Measurements from ENCODE around the gene TIPRL. TPM values are rescaled to one million over a fixed set of nuclear protein-coding genes. Genes with fewer than 3 reads are reported as not detected.

The TIPRL gene
- total and polyA plus RNA-seq, 2 donors (not counting 1 experiment from before 2014, with no cell fraction given): 5.1 to 24.9 TPM

DNA sequence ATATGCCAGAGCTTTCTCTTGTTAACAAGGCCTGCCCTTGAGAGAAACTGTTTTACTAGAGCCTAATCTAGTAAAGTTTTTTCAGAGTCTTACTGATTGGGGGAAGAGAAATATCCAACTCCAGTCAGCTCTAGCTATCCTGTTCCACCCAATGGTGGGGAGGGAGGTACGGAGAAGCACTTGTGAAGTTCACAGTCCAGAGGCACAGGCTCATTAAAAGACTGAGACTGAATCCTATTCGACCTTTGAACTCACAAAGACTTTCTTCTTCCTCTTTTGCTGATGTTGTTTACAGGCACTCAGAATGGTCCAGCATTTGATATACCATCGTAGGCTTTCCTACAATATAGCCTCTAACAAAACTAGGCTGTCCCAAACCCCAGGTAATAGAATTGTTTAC, 31.6 kb downstream of the TIPRL start:
- H3K27me3 Mint-ChIP-seq: no peaks in the 10 kb centered on the region
- no peaks in the 10 kb centered on the region for H3K4me1 ChIP-seq (ENCODE audit: control insufficient read depth in 2 of 2, insufficient read depth in 2 of 2, low read length in 2 of 2)
- no peak overlapping the region for H3K4me3 Mint-ChIP-seq
- peaks cover 10% of the 10 kb centered on the region for H3K9me3 Mint-ChIP-seq (ENCODE audit: insufficient read depth)
- no peaks in the 10 kb centered on the region for H3K79me2 ChIP-seq (ENCODE audit: control insufficient read depth, insufficient read depth, low read length)
- CTCF ChIA-PET: no interaction called here
- intact Hi-C loops (cut with micrococcal nuclease): no loop called here
- H3K27me3 ChIP-seq (replicated peaks in 1 of 4; ENCODE audit: control extremely low read depth in 1 of 4, control insufficient read depth in 3 of 4, insufficient read depth in 4 of 4, low read length in 3 of 4): peaks cover 0 to 4% (median 0%) of the 10 kb centered on the region in 4 experiments
- ATAC-seq (ENCODE audit: low read depth) (no peak), DNase-seq (no peak)
- H3K9ac ChIP-seq (ENCODE audit: low read length): no peak overlapping the region
- POLR2A ChIA-PET: no interaction called here
- no peaks in the 10 kb centered on the region for H4K20me1 ChIP-seq (ENCODE audit: control insufficient read depth, insufficient read depth, low read length, poor library complexity, severe bottlenecking)
- H2AFZ ChIP-seq (ENCODE audit: insufficient read depth, low read depth, low read length, poor library complexity, severe bottlenecking): no peak overlapping the region
- TF ChIP-seq, protein P1, sequence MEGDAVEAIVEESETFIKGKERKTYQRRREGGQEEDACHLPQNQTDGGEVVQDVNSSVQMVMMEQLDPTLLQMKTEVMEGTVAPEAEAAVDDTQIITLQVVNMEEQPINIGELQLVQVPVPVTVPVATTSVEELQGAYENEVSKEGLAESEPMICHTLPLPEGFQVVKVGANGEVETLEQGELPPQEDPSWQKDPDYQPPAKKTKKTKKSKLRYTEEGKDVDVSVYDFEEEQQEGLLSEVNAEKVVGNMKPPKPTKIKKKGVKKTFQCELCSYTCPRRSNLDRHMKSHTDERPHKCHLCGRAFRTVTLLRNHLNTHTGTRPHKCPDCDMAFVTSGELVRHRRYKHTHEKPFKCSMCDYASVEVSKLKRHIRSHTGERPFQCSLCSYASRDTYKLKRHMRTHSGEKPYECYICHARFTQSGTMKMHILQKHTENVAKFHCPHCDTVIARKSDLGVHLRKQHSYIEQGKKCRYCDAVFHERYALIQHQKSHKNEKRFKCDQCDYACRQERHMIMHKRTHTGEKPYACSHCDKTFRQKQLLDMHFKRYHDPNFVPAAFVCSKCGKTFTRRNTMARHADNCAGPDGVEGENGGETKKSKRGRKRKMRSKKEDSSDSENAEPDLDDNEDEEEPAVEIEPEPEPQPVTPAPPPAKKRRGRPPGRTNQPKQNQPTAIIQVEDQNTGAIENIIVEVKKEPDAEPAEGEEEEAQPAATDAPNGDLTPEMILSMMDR (IDR thresholded peaks at IDR 0.05): no peak
- no peak for TF ChIP-seq EZH2 (IDR thresholded peaks at IDR 0.05; ENCODE audit: borderline replicate concordance, insufficient read depth, low read depth, low read length, poor library complexity, severe bottlenecking)
- H3K4me3 ChIP-seq (ENCODE audit: control extremely low read depth in 1 of 5, extremely low read depth in 1 of 5, insufficient read depth in 1 of 5, low read depth in 2 of 5, low read length in 4 of 5): no peak overlapping the region
- H3K4me2 ChIP-seq (replicated peaks; ENCODE audit: low read depth, low read length, poor library complexity, severe bottlenecking): no peak overlapping the region
- no peaks in the 10 kb centered on the region for H3K36me3 ChIP-seq (replicated peaks in 1 of 2; ENCODE audit: control extremely low read depth in 1 of 2, control insufficient read depth in 1 of 2, extremely low read depth in 1 of 2, insufficient read depth in 2 of 2, low read length in 1 of 2)
- no peak overlapping the region for H3K27ac ChIP-seq (ENCODE audit: low read length in 2 of 2)
- H3K4me1 Mint-ChIP-seq: no peaks in the 10 kb centered on the region
- 100% methylated on average over 1 of the region's 3 CpGs for WGBS (ENCODE audit: insufficient coverage)
- no peak overlapping the region for H3K27ac Mint-ChIP-seq
- H3K9me3 ChIP-seq (ENCODE audit: control extremely low read depth in 1 of 3, control insufficient read depth in 2 of 3, insufficient read depth in 1 of 3, low read length in 2 of 3): peaks cover 0 to 10% (median 8%) of the 10 kb centered on the region in 3 donors

DNA sequence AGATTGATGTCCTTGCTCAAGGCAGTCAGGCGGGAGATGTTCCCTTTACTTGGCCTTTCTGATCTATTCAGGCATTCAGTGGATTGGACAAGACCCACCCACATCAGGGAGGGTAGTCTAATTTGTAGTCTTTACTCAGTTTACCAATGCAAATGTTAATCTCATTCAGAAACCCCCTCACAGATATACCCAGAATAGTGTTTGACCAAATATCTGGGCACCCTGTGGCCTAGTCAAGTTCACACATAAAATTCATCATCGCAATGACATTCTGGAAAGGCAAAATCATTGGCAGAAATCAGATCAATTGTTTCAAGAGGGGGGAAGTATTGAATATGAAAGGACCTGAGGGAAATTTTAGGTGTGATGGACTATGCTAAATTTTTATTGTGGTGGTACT, 34.6 kb downstream of the TIPRL start:
- ATAC-seq (ENCODE audit: low read depth): no peak
- Mint-ChIP-seq H3K27ac (no peak overlapping the region), H3K9me3 (ENCODE audit: insufficient read depth) (peaks cover 10% of the 10 kb centered on the region), H3K4me1 (no peaks in the 10 kb centered on the region), H3K4me3 (no peak overlapping the region), H3K27me3 (no peaks in the 10 kb centered on the region)
- no peak for TF ChIP-seq EZH2 (IDR thresholded peaks at IDR 0.05; ENCODE audit: borderline replicate concordance, insufficient read depth, low read depth, low read length, poor library complexity, severe bottlenecking)
- TF ChIP-seq, protein P1 (IDR thresholded peaks at IDR 0.05): no peak
- intact Hi-C loops (cut with micrococcal nuclease): no loop called here
- H4K20me1 ChIP-seq (ENCODE audit: control insufficient read depth, insufficient read depth, low read length, poor library complexity, severe bottlenecking): no peaks in the 10 kb centered on the region
- WGBS (ENCODE audit: insufficient coverage): 100% methylated on average over 1 of the region's 2 CpGs
- CTCF ChIA-PET: no interaction called here
- no peaks in the 10 kb centered on the region for H3K79me2 ChIP-seq (ENCODE audit: control insufficient read depth, insufficient read depth, low read length)
- no peaks in the 10 kb centered on the region for H3K4me1 ChIP-seq (ENCODE audit: control insufficient read depth in 2 of 2, insufficient read depth in 2 of 2, low read length in 2 of 2)
- peaks cover 0 to 10% (median 8%) of the 10 kb centered on the region in 3 donors for H3K9me3 ChIP-seq (ENCODE audit: control extremely low read depth in 1 of 3, control insufficient read depth in 2 of 3, insufficient read depth in 1 of 3, low read length in 2 of 3)
- POLR2A ChIA-PET: no interaction called here
- H2AFZ ChIP-seq (ENCODE audit: insufficient read depth, low read depth, low read length, poor library complexity, severe bottlenecking): no peak overlapping the region
- peaks cover 0 to 4% (median 0%) of the 10 kb centered on the region in 4 experiments for H3K27me3 ChIP-seq (replicated peaks in 1 of 4; ENCODE audit: control extremely low read depth in 1 of 4, control insufficient read depth in 3 of 4, insufficient read depth in 4 of 4, low read length in 3 of 4)
- no peak overlapping the region for H3K4me3 ChIP-seq (ENCODE audit: control extremely low read depth in 1 of 5, extremely low read depth in 1 of 5, insufficient read depth in 1 of 5, low read depth in 2 of 5, low read length in 4 of 5)
- H3K27ac ChIP-seq (ENCODE audit: low read length in 2 of 2): no peak overlapping the region
- H3K9ac ChIP-seq (ENCODE audit: low read length): no peak overlapping the region
- no peak overlapping the region for H3K4me2 ChIP-seq (replicated peaks; ENCODE audit: low read depth, low read length, poor library complexity, severe bottlenecking)
- DNase-seq: no peak
- H3K36me3 ChIP-seq (replicated peaks in 1 of 2; ENCODE audit: control extremely low read depth in 1 of 2, control insufficient read depth in 1 of 2, extremely low read depth in 1 of 2, insufficient read depth in 2 of 2, low read length in 1 of 2): no peaks in the 10 kb centered on the region

Data from B cell (primary cell).